Right lobe of liver (tissue), 4 donors: Measurements from ENCODE around the gene DNM1.

ENCODE experiments used
- POLR2A ChIP-seq: fragments of 450-650 bp; IDR thresholded peaks from one replicate; pipeline ENCODE4 v1.6.1; 2017; ENCODE audit warnings: antibody characterized with exemption, mild to moderate bottlenecking
- TF ChIP-seq, protein P1 (sequence below), 4 donors: fragments of 200-600 bp in 3 of 4; fragments of 450-650 bp in 1 of 4; IDR thresholded peaks; one replicate each; pipeline versions ENCODE4 v1.5.1 to v1.8.0; 2016 to 2022; ENCODE audit warnings: antibody characterized with exemption in 4 of 4, mild to moderate bottlenecking in 2 of 4
- donor health status: DM: no; HTN: no; CAD: no.
- donor health status: DM: no; HTN: no; CAD: no.
- donor health status: DM: no; HTN: yes; CAD: no.

DNA sequence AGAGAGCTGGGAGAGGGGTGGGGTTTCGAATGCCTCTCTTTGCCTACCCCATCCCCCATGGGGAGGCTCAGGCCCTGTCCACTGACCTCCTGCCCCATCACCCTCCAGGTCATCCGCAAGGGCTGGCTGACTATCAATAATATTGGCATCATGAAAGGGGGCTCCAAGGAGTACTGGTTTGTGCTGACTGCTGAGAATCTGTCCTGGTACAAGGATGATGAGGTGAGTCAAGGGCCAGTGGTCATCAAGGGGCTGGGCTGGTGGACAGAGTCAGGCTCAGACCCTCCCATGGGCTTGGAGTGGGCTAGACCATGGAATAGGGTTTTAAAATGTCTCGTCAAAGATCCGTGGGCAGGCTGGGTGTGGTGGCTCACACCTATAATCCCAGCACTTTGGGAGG, 38.9 kb downstream of the DNM1 start:
- TF ChIP-seq POLR2A: no peak
- TF ChIP-seq, protein P1, sequence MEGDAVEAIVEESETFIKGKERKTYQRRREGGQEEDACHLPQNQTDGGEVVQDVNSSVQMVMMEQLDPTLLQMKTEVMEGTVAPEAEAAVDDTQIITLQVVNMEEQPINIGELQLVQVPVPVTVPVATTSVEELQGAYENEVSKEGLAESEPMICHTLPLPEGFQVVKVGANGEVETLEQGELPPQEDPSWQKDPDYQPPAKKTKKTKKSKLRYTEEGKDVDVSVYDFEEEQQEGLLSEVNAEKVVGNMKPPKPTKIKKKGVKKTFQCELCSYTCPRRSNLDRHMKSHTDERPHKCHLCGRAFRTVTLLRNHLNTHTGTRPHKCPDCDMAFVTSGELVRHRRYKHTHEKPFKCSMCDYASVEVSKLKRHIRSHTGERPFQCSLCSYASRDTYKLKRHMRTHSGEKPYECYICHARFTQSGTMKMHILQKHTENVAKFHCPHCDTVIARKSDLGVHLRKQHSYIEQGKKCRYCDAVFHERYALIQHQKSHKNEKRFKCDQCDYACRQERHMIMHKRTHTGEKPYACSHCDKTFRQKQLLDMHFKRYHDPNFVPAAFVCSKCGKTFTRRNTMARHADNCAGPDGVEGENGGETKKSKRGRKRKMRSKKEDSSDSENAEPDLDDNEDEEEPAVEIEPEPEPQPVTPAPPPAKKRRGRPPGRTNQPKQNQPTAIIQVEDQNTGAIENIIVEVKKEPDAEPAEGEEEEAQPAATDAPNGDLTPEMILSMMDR (IDR thresholded peaks at IDR 0.05): no peak
